ENCODE data around the gene PREX1. TPM values are rescaled to one million over a fixed set of nuclear protein-coding genes. Genes with fewer than 3 reads are reported as not detected.

The PREX1 gene
- polyA plus RNA-seq, 1 experiment = 1.3 TPM

DNA sequence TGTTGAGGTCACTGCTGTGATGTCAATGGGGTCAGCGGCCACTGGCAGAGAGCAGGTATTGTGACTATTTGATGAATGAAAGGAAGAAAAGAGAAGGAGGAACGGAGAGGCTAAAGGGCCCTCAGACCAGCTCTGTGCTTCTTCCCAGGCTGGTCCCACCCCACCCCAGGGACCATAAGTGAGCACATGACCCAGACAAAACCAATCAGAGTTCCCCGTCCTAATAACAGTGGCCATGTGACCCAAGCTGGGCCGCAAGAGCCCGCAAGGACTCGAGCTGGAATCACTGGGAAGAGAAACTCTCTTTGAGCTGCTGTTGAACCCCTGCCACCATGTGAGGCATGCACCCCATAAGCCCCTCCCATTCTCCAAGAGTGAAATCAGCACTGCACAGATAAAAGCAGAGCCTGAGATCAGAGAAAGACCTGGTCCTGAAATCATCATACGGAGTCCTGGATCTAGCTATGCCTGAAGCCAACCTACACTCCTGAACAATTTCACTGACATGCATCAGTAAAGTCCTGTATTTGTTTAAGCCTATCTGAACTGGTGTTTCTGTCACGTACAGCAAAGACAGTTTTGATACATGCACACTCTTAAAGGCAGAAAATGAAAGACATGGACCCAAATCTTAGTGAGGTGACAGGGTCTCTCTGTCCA is 90.2 kb downstream of the PREX1 start:
- DNase-seq (ENCODE audit: low read depth) = no peak
- Histone ChIP-seq H3K36me3 (ENCODE audit: control insufficient read depth, insufficient read depth, low read length) (no peaks in the 10 kb centered on the region), H3K27me3 (ENCODE audit: control insufficient read depth, insufficient read depth, low read length) (no peaks in the 10 kb centered on the region), H3K4me3 (ENCODE audit: low read depth, low read length) (no peak overlapping the region)
- TF ChIP-seq, protein P1, sequence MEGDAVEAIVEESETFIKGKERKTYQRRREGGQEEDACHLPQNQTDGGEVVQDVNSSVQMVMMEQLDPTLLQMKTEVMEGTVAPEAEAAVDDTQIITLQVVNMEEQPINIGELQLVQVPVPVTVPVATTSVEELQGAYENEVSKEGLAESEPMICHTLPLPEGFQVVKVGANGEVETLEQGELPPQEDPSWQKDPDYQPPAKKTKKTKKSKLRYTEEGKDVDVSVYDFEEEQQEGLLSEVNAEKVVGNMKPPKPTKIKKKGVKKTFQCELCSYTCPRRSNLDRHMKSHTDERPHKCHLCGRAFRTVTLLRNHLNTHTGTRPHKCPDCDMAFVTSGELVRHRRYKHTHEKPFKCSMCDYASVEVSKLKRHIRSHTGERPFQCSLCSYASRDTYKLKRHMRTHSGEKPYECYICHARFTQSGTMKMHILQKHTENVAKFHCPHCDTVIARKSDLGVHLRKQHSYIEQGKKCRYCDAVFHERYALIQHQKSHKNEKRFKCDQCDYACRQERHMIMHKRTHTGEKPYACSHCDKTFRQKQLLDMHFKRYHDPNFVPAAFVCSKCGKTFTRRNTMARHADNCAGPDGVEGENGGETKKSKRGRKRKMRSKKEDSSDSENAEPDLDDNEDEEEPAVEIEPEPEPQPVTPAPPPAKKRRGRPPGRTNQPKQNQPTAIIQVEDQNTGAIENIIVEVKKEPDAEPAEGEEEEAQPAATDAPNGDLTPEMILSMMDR (IDR thresholded peaks at IDR 0.05; ENCODE audit: insufficient read depth, low read depth, low read length) = no peak
- ChIA-PET POLR2A (no interaction called here), CTCF (interaction anchor here (1.1 to 1.9 kb wide), 4 partner anchors 9 to 80 kb away, joined by 3 to 7 read pairs (median 4); no protein-coding TSS in a partner anchor)

DNA sequence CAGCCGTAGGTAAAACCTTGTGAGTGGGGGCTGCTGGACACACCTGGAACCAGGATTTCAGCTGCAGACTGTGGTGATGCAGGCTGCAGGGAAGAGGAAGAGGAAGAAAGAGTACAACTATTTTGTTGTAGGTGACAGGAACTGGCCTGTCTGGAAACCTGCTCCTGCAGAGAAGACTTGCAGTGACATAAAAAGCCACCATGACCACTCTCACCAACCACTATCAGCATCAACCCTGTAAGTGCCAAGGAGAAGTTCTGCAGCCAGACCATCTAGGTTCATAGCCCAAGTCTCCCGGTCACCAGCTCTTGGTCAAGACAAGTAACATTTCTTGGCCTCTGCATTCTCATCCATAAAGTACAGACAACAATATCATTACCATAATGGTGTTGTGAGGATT is 91.2 kb downstream of the PREX1 start:
- Histone ChIP-seq H3K4me3 (ENCODE audit: low read depth, low read length) (no peak overlapping the region), H3K27me3 (ENCODE audit: control insufficient read depth, insufficient read depth, low read length) (no peaks in the 10 kb centered on the region), H3K36me3 (ENCODE audit: control insufficient read depth, insufficient read depth, low read length) (no peaks in the 10 kb centered on the region)
- TF ChIP-seq, protein P1 (IDR thresholded peaks at IDR 0.05; ENCODE audit: insufficient read depth, low read depth, low read length) = no peak
- POLR2A ChIA-PET = no interaction called here
- CTCF ChIA-PET = no interaction called here
- DNase-seq (ENCODE audit: low read depth) = no peak

DNA sequence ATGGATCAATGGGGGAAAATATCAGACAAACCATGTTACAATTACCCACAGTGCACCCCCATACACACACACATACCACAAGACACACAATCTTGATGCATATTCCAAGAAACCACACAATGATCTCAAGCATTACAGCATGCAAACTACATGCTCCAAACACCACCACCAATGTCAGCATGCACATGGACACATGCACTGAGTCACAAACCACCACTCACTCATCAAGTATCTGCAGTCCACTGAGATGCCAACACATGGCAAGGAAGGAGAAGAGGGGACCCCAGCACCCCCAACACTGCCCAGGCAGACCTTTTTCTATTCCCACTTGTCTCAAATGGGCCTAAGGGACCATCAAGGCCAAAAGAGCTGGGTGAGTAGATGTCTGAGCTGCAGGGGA is 91.6 kb downstream of the PREX1 start:
- CTCF ChIA-PET = no interaction called here
- Histone ChIP-seq H3K27me3 (ENCODE audit: control insufficient read depth, insufficient read depth, low read length) (no peaks in the 10 kb centered on the region), H3K4me3 (ENCODE audit: low read depth, low read length) (no peak overlapping the region), H3K36me3 (ENCODE audit: control insufficient read depth, insufficient read depth, low read length) (no peaks in the 10 kb centered on the region)
- no peak for DNase-seq (ENCODE audit: low read depth)
- TF ChIP-seq, protein P1 (IDR thresholded peaks at IDR 0.05; ENCODE audit: insufficient read depth, low read depth, low read length) = no peak
- POLR2A ChIA-PET = no interaction called here

DNA sequence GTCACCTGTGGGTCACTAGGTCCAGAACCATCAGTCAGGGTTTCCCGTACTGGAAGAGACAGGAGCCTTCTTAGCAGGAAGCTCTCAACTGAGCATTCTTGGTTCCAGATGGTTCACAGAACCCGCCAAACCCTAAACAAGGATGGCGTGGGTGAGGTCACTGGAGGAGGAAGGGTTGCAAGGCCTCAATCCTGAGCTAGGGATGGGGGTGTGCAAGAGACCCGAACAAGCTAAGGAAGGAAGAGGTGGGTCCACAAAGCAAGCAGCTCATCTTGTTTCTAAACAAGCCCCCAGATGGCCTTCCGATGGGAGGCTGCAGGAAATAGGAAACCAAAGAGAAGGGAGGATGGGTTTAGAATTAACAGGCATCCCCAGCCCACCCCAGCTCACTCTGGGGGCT is 92.7 kb downstream of the PREX1 start:
- Histone ChIP-seq H3K36me3 (ENCODE audit: control insufficient read depth, insufficient read depth, low read length) (no peaks in the 10 kb centered on the region), H3K4me3 (ENCODE audit: low read depth, low read length) (no peak overlapping the region), H3K27me3 (ENCODE audit: control insufficient read depth, insufficient read depth, low read length) (no peaks in the 10 kb centered on the region)
- ChIA-PET POLR2A (no interaction called here), CTCF (interaction anchor here (0.8 to 1.4 kb wide), 3 partner anchors 18 to 77 kb away, joined by 3 to 4 read pairs (median 4); no protein-coding TSS in a partner anchor)
- TF ChIP-seq, protein P1 (IDR thresholded peaks at IDR 0.05; ENCODE audit: insufficient read depth, low read depth, low read length) = no peak
- no peak for DNase-seq (ENCODE audit: low read depth)

DNA sequence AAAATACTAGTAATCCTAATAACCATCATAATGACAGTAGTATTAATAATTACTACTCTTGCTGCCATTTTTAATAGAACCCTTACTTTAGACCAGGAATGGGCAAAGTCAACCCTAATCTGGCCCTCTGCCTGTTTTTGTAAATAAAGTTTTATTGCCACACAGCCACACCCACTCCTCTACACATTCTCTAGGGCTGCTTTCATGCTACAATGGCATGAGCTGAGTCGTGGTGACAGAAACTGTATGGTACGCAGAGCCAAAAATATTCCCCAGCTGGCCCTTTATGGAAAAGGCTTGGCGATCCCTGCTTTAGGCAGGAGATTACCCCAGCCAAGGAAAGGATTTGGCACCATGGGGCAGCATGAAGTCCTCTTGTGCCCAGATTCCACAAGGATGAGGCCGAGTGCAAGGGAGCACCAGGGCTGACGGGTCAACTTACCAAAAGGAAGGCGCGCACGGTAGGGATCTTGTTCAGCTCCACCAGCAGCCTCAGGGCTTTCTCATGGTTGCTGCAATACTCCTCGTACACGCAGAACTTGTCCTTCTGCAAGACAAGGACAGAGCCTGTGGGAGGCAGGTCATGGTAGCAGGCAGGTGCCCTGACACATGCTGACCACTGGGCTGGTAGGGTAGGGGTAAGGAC is 93.6 kb downstream of the PREX1 start:
- Histone ChIP-seq H3K27me3 (ENCODE audit: control insufficient read depth, insufficient read depth, low read length) (no peaks in the 10 kb centered on the region), H3K4me3 (ENCODE audit: low read depth, low read length) (no peak overlapping the region), H3K36me3 (ENCODE audit: control insufficient read depth, insufficient read depth, low read length) (no peaks in the 10 kb centered on the region)
- TF ChIP-seq, protein P1 (IDR thresholded peaks at IDR 0.05; ENCODE audit: insufficient read depth, low read depth, low read length) = no peak
- ChIA-PET CTCF (interaction anchor here (0.8 to 1.4 kb wide), 3 partner anchors 17 to 77 kb away, joined by 3 to 4 read pairs (median 4); no protein-coding TSS in a partner anchor), POLR2A (no interaction called here)
- DNase-seq (ENCODE audit: low read depth) = no peak

Measured in BJ (cell line).